Inflammatory macrophage treated with lipopolysaccharide for 4 hours (primary cell): Measurements from ENCODE around the gene FOXP2.

Source experiments
- DNase-seq: peaks from one replicate; pipeline ENCODE4 v3.0.0-alpha.2; 2020

The FOXP2 gene

DNA sequence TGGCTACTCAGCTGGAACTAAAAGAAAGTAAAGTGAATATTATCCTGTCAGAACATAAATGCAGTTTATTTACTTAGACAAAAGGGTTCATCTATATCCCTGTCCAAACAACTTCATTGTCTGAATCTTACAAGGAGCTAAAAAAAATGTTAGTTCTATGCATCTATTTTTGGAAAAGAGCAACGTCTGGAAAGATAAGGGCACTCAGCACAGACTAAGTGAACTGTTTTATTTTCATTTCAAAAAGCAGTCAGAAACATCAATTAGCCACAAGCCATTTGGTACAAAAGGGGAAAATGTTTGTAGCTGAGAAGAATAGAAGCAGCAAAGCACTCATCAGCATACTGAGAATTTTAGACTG, 245.5 kb downstream of the FOXP2 start:
- no peak for DNase-seq

DNA sequence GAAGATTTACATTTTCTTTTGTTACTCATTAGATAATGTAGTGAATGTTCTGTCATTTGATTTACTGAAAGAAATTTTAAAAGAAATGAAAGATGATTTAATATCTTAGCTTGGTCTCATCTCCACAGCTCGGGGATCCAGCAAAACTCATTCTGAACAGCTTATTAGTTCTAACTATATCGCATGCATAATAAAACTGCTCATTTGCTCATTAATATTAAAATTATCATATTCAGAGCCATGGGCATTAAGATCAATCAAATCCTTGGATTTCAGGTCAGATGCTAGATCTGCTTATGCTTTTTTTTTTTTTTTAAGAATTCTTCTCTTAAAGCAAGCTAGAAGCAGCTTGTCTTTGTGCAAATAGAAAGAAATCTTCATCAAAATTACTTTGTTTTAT, 246.1 kb downstream of the FOXP2 start:
- DNase-seq: no peak

DNA sequence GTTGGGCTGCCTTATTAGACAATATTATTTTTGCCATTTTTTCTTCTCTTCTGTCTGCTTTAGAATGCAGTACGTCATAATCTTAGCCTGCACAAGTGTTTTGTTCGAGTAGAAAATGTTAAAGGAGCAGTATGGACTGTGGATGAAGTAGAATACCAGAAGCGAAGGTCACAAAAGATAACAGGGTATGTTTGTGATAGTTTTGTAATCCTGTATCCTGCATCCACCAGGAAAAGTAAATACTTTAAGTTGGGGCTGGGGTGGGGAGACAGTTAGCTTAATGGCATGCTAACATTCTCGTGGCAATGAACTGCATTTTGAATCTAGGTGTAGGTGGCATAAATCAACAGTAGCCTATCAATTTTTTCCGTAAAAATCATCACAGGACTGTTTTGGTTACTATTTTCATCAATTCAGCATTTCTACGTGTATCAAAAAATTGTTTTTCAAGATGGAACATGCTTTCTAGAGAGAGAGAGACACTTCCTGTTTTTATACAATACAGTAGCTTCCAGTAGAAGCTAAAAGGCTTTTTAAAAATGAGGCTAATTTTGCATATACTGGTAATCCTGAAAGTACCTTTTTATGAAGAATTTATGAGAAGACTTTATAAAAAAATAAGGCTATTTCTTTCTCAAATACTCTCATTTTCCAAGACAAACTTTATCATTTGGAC, 247.5 kb downstream of the FOXP2 start:
- DNase-seq: no peak

DNA sequence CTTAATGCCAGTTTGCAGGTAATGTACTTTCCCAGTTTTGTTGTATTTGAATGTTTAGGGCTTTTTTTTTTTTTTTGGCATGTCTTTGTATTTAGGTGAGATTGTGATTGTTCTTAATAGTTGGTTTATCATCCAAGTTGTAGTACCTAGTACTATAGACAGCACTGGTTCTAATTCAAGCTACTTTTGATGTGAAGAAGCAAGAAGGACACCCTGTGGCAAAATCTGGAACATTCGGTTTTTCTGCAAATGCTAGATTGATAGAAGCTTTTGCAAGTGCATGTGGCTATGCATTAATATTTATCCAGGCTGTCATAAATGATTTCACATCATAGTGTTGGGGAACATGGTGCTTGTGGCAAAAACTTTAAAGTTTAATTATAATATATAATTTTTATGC, 248.9 kb downstream of the FOXP2 start:
- no peak for DNase-seq

DNA sequence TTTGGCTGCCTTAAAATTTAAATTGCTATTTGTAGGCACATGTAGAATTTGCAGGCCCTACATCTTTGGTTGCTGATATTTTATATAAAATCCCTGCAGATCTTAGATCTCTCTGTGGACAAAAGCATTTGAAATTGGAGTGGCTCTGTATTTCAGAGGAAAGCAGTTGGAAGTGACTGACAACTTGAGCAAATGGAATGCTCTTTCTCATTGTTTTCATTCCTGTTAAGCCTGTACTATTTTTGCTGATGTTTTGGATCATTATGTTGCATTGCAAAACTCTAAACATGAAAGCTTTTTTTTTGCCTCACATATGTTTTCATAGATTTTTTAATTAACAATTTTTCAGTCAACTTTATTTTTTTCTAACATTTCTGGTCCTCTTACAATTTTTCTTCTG, 256.1 kb downstream of the FOXP2 start:
- DNase-seq: no peak

DNA sequence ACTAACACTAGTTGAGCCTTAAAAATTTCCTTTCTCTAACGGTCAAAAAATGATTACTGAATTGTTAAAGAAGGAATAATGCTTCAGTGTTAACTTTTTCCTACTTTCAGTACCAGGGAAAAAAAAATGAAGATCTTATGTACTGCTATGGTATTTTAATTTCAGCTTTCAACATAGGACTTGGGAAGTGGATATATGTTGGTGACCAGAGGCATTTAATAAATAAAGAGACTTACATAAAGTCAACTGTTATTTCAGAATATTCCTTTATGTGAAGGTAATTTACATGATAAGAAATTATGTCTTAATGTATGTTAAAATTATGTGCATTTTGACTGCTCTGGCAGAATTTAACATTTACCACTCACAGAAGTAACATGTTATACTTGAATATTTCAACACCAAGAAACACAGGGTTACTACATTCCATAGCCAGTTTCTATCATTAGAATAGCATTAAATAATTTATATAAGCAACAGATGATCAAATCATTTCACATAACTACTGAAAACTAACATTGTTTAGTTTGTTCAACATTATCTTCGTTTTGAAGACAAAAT, 257.0 kb downstream of the FOXP2 start:
- DNase-seq: no peak

DNA sequence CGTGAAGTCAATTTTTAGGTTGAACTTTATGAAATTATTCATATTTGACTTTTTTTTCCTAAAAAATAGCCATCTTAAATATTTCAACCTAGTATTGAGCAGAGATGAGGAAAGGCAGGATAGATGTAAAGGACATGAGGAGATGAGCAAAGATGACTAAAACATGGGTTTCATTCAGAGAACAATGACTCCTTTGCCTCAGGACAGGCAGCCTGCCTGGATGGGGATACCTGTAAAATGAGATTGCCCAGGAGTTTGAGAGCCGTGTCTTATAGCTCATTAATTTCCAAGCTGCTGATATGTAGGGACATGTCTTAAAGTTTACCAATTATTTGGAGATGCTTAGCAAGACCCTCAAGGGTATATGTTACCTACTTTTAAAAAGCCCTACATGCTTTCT, 263.5 kb downstream of the FOXP2 start:
- no peak for DNase-seq

DNA sequence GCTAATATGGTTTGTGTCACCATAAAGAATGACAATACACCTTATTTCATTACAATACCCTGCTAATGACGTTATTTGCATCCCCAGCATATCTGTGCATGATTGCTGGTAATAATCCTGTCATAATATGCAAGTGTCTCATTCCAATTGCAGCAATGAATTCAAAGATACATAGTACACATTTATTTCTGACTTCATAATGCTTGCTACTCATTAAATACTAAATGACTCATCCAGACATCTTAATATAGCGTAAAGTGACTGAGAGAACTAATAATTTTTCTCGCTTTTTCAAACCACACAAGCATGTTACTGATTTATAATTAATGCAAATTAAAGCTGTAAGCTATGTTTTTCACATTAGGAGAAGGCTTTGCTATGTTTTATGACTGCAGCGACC, 272.6 kb downstream of the FOXP2 start:
- DNase-seq: no peak

DNA sequence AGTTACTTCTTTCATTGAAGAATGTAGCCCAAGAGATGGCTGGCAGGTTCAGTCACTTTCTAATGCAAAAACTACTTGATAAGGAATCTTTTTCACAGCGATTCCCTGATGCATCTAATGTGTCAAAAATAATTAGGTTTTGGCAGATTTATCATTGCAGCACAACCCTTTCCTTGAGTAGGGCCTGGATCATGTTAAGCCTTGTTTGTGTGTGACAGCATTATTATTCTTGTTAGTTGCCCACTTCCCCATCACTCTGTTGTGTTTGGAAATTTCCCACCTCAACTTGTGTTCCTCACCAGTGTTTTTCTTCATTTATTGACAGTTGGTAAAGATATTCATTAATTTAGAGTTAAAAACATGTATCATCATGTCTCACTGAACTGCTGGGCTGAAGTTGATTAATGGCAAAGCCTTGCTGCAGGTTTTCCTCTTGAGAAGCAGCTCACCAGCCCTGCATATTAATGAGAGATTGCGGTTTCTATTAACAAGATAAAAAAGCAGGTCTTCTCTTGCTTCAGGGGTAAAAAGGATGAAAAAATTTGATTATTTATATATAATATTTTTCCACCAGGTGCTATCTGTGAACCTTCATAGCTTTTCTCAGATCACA, 273.9 kb downstream of the FOXP2 start:
- no peak for DNase-seq

DNA sequence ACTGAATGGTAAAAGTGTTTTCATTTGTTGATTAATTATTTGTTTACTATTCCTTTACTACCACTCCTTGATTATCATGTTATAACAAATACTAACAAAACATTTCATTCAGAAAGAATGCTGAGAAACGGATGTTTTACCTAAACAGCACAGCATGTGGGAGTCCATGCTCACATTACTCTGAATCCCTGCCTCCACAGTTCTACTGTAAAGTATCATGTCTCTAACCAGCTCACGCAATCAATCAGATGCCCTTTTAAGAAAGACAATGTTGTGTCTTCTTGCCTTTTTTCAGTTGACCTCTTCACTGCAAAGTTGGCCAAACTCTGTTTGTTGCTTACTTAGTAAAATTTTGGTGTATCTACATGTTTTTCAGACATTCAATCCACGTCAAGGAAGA, 274.8 kb downstream of the FOXP2 start:
- no peak for DNase-seq

DNA sequence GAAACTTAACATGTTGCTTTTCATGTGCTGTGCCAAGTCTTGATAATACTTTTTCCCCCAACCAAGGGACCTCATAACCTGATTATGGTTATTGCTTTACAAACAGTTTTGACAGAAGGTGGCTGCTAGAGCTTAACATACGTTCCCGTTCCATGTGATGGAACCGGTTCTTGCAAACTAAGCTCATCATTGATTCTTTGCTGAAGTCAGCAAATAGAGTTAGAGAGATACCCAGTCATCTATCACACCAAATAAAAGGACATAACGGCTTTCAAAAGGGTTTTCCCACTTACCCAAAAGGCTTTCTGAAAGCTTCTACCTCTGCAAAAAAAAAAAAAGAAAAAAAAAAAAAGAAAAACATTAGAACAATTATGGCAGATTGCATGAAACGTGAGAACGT, 277.0 kb downstream of the FOXP2 start:
- no peak for DNase-seq

DNA sequence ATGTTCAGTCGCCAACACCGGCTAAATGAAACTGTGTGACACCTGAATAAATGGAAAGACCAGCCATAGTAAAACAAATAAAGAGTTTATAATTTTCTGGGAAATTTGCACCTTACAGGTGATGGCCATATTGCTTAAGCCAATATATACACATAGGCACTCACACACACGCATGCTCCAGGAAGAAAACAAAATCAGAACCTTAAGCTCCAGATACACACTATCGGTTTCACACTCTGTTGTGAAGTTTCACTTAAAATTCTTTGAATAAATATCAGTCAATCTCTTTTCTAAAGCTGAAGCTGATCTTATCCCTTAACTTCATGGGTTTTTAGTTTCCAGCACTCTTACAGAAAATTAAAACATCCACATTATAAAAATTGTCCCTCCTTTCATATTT, 280.6 kb downstream of the FOXP2 start:
- DNase-seq: no peak

DNA sequence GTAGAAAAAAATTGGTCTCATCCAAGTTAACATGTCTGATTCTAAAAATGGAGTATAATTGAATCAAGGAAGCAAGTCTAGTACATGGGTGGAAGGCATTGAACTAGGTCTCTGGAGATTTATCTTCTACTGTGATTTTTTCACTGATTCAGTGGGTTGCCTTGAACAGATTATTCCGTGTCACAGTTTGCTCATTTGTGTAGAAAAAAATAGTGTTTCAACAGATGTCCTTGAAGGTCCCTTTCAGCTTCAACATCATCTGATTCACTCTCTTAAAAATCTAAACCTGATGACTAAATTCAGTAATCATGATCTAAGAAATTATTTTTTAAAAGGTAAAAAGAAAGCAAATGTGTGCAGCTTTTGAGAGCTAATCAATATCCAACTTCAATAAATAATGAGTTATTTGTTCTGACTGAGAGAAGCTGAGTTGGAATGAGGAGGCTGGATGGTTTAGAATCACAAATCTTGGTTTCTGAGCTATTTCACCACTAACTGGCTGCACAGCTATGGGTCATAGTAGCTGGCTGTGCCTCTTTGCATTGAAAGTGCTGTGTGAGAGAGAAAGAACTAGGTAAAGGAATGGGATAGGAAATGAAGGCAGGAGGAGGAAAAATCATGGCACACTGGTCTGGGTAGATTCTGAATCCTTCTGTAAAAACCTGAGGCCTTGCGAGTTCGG, 285.8 kb downstream of the FOXP2 start:
- no peak for DNase-seq

DNA sequence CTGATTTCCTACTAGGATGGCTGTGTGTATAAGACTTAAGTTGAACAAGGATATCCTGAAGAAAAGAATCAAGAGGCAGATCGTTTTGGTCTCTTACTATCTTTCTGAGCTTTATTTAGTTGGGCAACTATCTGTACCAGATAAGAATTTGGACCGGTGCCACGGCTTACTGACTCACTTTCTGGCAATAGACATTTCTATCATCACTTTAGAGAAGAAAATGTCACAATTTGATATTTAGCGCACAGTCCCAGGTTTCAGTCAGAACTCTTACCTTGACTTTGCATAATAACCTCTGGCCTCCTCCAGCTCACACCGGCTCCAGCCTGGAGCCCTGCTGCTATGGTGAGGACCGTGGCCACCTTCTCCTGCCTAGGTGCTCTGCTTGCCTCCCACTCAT, 289.1 kb downstream of the FOXP2 start:
- DNase-seq: no peak

DNA sequence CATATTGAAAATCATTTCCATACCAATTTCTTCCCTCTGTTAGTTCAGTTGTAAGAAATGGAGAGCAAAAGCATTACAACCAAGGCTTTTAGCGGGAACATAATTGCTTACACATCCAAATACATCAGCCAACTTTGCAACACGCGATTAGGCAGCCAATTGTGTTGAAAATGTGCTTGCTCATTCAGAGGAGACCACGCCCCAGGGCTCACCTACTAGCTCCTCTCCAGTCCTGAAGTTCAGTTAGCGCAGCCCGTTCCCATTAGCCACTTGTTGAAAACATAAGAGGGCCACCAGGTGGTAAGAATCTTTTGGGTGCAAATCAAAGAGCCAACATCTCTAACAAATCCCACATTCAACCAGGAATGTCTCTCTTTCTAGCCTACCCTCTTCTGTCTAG, 294.0 kb downstream of the FOXP2 start:
- DNase-seq: no peak

DNA sequence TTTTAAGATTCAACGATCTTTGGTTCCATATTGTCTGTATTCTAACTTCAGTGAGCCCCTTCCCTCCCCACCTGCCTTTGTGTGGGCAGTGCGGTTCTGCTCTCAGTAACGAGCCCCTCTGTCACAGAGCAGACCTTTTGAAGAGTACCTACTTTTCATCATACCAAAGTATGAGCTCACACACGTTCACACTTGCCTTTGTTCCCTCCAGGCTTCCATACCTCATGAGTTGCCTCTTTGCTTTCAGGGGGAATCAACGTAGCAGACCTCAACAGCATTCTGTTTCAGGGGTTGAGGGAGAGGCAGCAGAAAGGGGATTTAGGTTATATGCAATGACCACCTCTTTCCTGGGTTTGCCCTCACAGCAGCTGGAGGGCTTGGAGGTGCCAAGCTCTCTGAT, 295.9 kb downstream of the FOXP2 start:
- DNase-seq: no peak

DNA sequence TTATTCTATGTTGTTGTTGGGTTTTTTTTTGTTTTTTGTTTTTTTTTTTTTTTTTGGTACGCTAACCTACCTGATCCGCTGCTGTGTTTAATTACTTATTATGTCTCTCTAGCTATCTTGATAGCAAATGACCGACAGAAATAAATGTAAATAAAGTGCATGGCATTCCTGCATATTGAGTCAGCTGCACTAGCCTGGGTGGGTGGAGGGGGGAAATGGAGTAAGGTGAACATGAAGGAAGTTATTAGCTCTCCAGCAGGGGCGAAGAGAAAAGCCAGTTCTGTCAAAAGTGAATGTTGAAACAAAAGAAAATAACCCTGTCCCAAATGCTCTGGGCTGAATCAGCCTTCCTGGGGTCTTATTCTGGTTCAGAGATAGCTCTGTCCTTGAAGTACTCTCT, 296.6 kb downstream of the FOXP2 start:
- DNase-seq: no peak

DNA sequence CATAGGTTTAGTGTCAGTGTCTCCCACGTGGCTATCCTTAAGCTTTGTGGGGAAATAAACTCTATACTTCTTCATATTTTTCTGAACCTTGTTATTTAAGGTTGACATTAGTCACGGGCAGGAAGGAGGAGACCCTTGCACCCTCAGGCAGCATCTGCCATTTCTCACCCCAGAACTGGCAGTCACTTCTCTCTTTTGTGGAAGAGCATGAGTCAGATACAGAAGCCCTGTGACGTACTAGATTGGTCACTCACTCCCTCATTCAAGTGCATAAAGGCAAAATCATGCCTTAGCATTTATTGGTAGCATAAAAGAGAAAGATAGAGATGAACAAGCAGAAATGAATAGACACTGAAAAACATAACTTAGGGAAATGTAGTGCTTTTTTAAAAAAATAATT, 301.3 kb downstream of the FOXP2 start:
- DNase-seq: no peak

DNA sequence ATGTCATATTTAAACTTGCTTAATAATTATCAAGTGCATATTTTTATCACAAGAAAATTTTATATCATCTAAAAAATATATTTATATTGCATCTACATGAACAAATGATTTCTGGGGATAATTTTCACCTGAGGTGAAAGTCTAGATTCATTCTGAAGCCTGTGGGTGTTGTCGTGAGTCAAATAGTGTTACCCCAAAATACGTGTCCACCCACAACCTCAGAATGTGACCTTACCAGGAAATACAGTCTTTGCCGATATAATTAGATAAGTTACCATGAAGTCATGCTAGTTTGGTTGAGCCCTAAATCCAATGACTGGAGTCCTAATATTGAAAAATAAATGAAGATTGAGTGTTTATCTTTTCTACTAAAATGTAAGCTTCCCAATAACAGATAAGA, 304.2 kb downstream of the FOXP2 start:
- no peak for DNase-seq

DNA sequence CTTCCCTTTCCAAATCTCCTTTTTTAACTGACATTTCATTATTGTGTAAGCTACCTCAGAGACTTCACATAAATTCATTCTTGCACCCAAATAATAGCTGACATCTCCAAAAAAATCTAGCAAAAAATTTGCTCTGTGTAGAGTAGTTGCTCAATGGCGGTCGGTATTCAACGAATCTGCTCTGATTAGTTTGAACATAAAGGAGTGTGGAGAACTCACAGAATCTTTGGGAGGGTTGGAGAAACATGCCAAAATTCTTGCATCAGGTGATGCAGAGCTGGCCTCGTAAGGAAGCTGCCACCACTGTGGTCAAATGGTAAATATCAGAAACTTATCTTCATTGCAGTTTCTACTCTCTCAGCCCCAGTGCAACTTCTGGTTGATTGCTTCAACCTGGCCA, 306.1 kb downstream of the FOXP2 start:
- no peak for DNase-seq

DNA sequence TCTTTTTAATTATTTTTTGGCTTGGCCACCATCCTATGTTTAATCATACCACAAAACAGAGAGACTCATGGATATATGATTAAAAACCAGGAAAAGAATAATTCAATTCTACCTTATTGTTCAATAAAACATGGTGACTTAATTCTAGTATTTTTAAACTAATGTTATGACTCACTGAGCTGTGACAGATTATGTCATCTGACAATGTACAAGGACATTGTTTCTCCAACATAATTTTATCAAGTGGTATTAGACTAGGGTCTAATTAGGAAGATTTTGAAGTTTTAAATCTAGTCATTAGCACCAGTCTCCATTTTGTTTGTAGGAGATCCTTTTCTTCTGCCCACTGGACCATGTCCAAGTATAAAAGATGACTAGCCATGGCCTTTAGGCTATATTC, 307.9 kb downstream of the FOXP2 start:
- DNase-seq: no peak

DNA sequence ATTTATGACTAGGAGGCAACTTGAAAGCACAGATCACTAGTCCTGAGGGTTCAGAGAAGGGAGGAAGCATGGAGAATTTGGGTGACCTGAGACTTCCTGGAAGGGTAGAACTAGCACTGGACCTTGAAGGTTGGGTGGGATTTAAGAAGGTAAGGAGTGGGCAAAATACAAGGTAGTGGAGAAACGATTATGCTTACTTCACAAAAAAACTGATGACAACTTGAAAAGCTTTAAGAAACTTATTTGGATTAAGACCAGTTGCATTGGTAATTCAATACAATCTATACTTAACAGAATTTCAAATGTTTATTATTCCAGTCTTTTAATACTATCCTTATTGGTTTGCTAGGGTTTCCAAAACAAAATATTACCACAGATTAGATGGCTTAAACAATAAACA, 308.7 kb downstream of the FOXP2 start:
- no peak for DNase-seq

DNA sequence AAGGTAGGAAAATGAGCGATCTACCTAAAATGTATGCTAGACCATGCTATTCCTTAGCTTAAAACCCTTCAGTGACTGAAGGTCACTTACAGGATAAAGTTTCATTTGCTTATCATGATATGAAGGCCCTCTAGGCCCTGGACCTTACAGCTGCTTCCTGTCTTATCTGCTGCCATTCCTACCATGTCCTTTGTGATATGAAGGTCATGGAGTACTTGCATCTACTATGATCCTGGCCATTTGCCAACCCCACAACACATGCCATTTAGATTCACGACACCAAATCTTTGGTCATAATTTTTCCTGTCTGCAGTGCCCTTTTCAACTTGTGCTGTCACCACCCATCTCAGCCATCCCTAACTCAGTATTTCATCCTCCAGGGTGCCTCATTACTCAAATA, 325.5 kb downstream of the FOXP2 start:
- no peak for DNase-seq

DNA sequence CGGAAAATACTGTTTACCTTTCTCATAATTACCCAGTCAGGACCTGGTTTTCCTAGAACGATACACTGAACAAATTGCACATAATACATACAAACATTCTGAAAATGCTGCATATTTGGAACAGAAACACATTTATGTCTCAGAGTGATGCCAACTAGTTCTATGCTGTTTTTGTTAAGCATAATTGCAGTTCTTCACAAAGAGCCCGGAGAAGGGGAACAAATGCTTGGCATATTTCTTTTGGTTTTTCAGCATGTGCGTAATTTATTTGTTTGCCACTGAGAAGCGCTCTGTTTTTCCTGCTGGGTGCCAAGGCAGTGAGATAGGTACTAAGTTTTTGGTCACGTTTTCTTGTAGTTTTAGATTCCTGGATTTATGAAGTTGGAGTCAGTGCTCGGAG, 326.3 kb downstream of the FOXP2 start:
- no peak for DNase-seq

DNA sequence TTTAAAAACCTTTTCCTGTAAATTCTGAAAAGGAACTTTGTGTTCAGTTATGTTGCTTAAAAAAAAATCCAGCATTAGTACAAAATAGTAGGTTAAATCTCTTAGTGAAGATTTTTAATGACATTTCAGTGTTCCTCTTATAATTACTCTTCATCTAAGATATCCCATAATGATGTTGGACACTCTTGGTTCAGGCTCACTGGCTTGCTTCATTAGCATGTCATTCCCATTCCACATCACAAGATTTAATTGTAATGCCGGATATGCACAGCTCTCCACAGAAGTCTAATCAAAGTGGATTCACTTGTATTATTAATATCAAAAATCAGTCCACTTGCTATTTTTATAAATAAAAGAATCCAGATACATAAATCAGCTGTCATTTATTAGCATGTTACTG, 327.3 kb downstream of the FOXP2 start:
- DNase-seq: no peak
